Chondrocyte (in vitro differentiated cells): ENCODE measurements around the gene C16orf89. TPM values are rescaled to one million over a fixed set of nuclear protein-coding genes. Genes with fewer than 3 reads are reported as not detected.

Source experiments
- DNase-seq: peaks from one replicate; pipeline ENCODE4 v3.0.0; 2021; ENCODE audit warnings: mixed read lengths, low spot score
- H3K27ac Mint-ChIP-seq: one replicate; pipeline ENCODE4 v1.8.0; 2021; ENCODE audit warnings: mild to moderate bottlenecking, moderate library complexity, mixed read lengths; ENCODE audit not compliant: unreplicated experiment
- H3K27me3 Mint-ChIP-seq: 2 replicates; pipeline ENCODE4 v1.8.0; 2021; ENCODE audit warnings: low read depth, mixed read lengths
- H3K36me3 Mint-ChIP-seq: 2 replicates; pipeline ENCODE4 v1.8.0; 2021; ENCODE audit warnings: low read depth, mixed read lengths
- H3K4me1 Mint-ChIP-seq: 2 replicates; pipeline ENCODE4 v1.8.0; 2021; ENCODE audit warnings: low read depth, mild to moderate bottlenecking, mixed read lengths
- H3K4me3 Mint-ChIP-seq: one replicate; pipeline ENCODE4 v1.8.0; 2021; ENCODE audit warnings: mild to moderate bottlenecking, moderate library complexity, mixed read lengths; ENCODE audit not compliant: unreplicated experiment
- H3K9me3 Mint-ChIP-seq: 2 replicates; pipeline ENCODE4 v1.8.0; 2021; ENCODE audit warnings: low read depth, mixed read lengths
- CTCF ChIP-seq: fragments of 200-600 bp; sonication (generic); IDR thresholded peaks from 2 replicates; pipeline ENCODE4 v1.5.0; 2021; ENCODE audit warnings: antibody characterized with exemption, mild to moderate bottlenecking, moderate library complexity
- total RNA-seq: library from RNA; stranded (reverse); gene quantifications from 3 replicates; pipeline ENCODE4 v1.2.1, GENCODE V29; 2021

C16orf89 gene
- total RNA-seq, 1 donor from 2014 or later: not detected

DNA sequence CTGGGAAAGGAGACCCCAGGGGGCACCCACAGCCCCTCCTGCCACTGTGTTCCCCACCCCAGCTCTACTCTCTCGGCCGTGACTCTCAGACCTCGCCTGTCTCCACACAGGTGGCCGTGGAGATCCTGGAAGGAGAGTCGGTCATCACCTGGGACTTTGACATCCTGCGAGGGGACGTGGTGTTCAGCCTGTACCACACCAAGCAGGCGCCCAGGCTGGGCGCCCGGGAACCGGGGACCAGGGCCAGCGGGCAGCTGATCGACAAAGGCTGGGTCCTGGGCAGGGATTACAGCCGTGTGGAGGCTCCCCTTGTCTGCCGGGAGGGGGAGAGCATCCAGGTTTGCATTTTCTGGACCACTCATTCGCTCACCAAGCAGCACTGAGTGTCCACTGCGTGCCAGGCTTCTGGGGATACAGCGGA, 57.4 kb downstream of the C16orf89 start:
- Mint-ChIP-seq H3K36me3 (no peaks in the 10 kb centered on the region), H3K4me3 (no peak overlapping the region), H3K27ac (no peak overlapping the region), H3K4me1 (no peaks in the 10 kb centered on the region), H3K27me3 (peaks cover 40% of the 10 kb centered on the region), H3K9me3 (no peaks in the 10 kb centered on the region)
- no peak for TF ChIP-seq CTCF
- peak; percentile 72 for DNase-seq

DNA sequence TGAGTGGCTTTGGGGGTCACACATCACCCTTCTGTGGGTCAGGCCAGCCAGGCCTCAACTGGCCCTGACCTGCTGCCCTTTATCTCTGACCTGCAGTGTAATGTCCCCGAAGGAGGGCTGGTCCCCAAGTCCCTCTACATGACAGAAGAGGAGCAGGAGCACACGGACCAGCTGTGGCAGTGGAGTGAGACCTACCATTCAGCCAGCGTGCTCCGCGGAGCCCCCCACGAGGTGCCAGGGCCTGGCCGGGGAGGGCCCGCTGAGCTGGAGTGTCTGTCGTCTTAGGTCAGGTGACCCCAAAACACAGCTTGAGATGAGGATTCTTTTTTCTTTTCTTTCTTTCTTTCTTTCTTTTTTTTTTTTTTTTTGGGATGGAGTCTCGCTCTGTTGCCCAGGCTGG, 58.5 kb downstream of the C16orf89 start:
- Mint-ChIP-seq H3K4me1 (no peaks in the 10 kb centered on the region), H3K9me3 (no peaks in the 10 kb centered on the region), H3K27ac (no peak overlapping the region), H3K36me3 (no peaks in the 10 kb centered on the region), H3K27me3 (peaks cover 33% of the 10 kb centered on the region), H3K4me3 (no peak overlapping the region)
- DNase-seq: peak; percentile 81
- TF ChIP-seq CTCF: no peak

GRCh38 chr16:5006348-5007193, 59.2 kb downstream of the C16orf89 start:
- Mint-ChIP-seq H3K27me3 (peaks cover 26% of the 10 kb centered on the region), H3K4me1 (no peaks in the 10 kb centered on the region), H3K27ac (no peak overlapping the region), H3K4me3 (no peak overlapping the region), H3K9me3 (no peaks in the 10 kb centered on the region), H3K36me3 (no peaks in the 10 kb centered on the region)
- DNase-seq: peak; percentile 63
- TF ChIP-seq CTCF: no peak

DNA sequence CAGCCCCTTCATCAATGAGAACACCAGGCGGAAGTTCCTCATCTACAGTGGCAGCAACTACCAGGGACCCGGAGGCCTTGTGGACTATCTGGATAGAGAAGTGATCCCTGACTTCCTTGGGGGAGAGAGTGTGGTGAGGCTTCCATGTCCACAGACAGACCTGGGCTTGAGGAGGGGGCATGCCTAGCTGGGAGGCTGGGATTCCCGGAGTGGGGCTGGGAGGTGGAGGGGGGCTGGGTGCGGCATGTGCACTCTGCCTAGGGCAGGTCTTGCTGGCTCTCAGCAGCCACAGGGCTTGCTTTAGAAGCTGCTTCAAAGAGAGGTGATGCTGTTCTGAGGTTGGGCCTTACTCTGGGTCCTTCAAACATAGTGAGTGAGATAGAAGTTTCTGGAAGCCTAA, 59.8 kb downstream of the C16orf89 start:
- peak; percentile 41 for DNase-seq
- Mint-ChIP-seq H3K36me3 (no peaks in the 10 kb centered on the region), H3K27me3 (peaks cover 28% of the 10 kb centered on the region), H3K4me3 (no peak overlapping the region), H3K9me3 (no peaks in the 10 kb centered on the region), H3K27ac (no peak overlapping the region), H3K4me1 (no peaks in the 10 kb centered on the region)
- no peak for TF ChIP-seq CTCF

DNA sequence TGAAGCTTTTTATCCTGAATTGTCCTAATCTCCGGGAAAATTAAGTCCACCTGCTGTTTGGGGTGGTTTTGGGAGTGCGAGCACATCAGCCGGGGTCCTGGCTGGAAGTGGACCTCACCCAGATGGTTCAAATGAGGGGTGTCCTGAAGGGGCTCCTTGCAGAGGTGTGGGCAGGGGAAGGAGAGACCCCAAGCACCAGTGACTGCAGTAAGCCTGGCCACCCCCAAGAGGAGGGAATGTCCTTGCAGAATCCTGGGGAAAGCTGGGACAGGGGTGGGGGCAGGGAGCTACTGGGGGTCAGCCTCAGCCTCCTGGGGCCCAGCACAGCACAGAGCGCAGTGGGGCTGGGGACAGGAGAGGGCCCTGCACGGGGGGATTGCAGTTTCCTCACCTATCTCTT, 61.4 kb downstream of the C16orf89 start:
- H3K9me3 Mint-ChIP-seq: no peaks in the 10 kb centered on the region
- peak; percentile 56 for DNase-seq
- H3K36me3 Mint-ChIP-seq: no peaks in the 10 kb centered on the region
- H3K27me3 Mint-ChIP-seq: peaks cover 17% of the 10 kb centered on the region
- no peak overlapping the region for H3K27ac Mint-ChIP-seq
- no peak for TF ChIP-seq CTCF
- H3K4me3 Mint-ChIP-seq: no peak overlapping the region
- no peaks in the 10 kb centered on the region for H3K4me1 Mint-ChIP-seq
